IMR-90 (cell line): ENCODE data around the gene DRC7. TPM values are rescaled to one million over a fixed set of nuclear protein-coding genes. Genes with fewer than 3 reads are reported as not detected.

Experiments used
- ATAC-seq: fragments of 200-7000 bp; cut with Tn5 transposase; 2 replicates; pipeline ENCODE4 v1.9.1; 2020; ENCODE audit warnings: low read depth, mild to moderate bottlenecking, moderate library complexity
- BruUV-seq: library from RNA; stranded (reverse); fragments of 400-500 nt; replicated peaks from 2 replicates; lab custom pipeline; 2021; lab: Mats Ljungman, UMichigan
- CTCF ChIA-PET: fragments of 300-600 bp; formaldehyde crosslinking; extraction: SDS; loops from one replicate; lab custom pipeline; 2021; ENCODE audit warnings: antibody characterized with exemption; lab: Yijun Ruan, JAX
- POLR2A ChIA-PET: fragments of 300-600 bp; sonication (Branson Sonifier 250); formaldehyde crosslinking; loops from one replicate; lab custom pipeline; 2022; ENCODE audit warnings: antibody characterized with exemption; ENCODE audit not compliant: unreplicated experiment; lab: Charles Lee
- DNase-seq: peaks from one replicate; pipeline ENCODE4 v3.0.0; 2013
- H2AFZ ChIP-seq: replicated peaks from 2 replicates; pipeline ENCODE3; 2013; ENCODE audit warnings: low read length, mild to moderate bottlenecking; ENCODE audit not compliant: poor library complexity
- H2AK5ac ChIP-seq: 2 replicates; pipeline ENCODE4 v1.6.1; 2013; ENCODE audit warnings: low read depth, low read length, inconsistent platforms
- H2AK9ac ChIP-seq: replicated peaks from 2 replicates; pipeline ENCODE3; 2013; ENCODE audit warnings: mild to moderate bottlenecking, low read depth, low read length, moderate library complexity; ENCODE audit not compliant: poor library complexity
- H2BK120ac ChIP-seq: 2 replicates; pipeline ENCODE4 v1.6.1; 2013; ENCODE audit warnings: low read depth, low read length, inconsistent platforms
- H2BK15ac ChIP-seq: 3 replicates; pipeline ENCODE4 v1.6.1; 2013; ENCODE audit warnings: low read depth, low read length, inconsistent platforms
- H2BK20ac ChIP-seq: 2 replicates; pipeline ENCODE4 v1.6.1; 2013; ENCODE audit warnings: low read depth, mild to moderate bottlenecking, inconsistent platforms, low read length, moderate library complexity
- H2BK5ac ChIP-seq: 2 replicates; pipeline ENCODE4 v1.6.1; 2013; ENCODE audit warnings: mild to moderate bottlenecking, low read depth, low read length, inconsistent platforms; ENCODE audit not compliant: poor library complexity, severe bottlenecking
- H3K14ac ChIP-seq: replicated peaks from 2 replicates; pipeline ENCODE4 v1.6.1; 2013; ENCODE audit warnings: low read depth, low read length, inconsistent platforms
- H3K18ac ChIP-seq: 2 replicates; pipeline ENCODE4 v1.6.1; 2013; ENCODE audit warnings: low read depth, low read length, control low read depth
- H3K23ac ChIP-seq: 2 replicates; pipeline ENCODE4 v1.6.1; 2013; ENCODE audit warnings: low read depth, low read length, inconsistent platforms
- H3K27ac ChIP-seq: 2 replicates; pipeline ENCODE4 v1.5.1; 2013; ENCODE audit warnings: mild to moderate bottlenecking, control low read depth, low read length; ENCODE audit not compliant: insufficient read depth
- H3K27me3 ChIP-seq: 2 replicates; pipeline ENCODE4 v1.6.1; 2013; ENCODE audit warnings: low read length; ENCODE audit not compliant: control insufficient read depth, insufficient read depth
- H3K36me3 ChIP-seq: 2 replicates; pipeline ENCODE4 v1.6.1; 2013; ENCODE audit warnings: low read length, mixed read lengths; ENCODE audit not compliant: control insufficient read depth, insufficient read depth
- H3K4ac ChIP-seq: 2 replicates; pipeline ENCODE4 v1.6.1; 2013; ENCODE audit warnings: low read depth, low read length, inconsistent platforms
- H3K4me1 ChIP-seq: 2 replicates; pipeline ENCODE4 v1.6.1; 2013; ENCODE audit warnings: low read length, mixed read lengths; ENCODE audit not compliant: control insufficient read depth, insufficient read depth
- H3K4me2 ChIP-seq: 2 replicates; pipeline ENCODE4 v1.6.1; 2013; ENCODE audit warnings: low read depth, mild to moderate bottlenecking, control low read depth, low read length, moderate library complexity
- H3K4me3 ChIP-seq: 2 replicates; pipeline ENCODE4 v1.5.1; 2013; ENCODE audit warnings: low read depth, mild to moderate bottlenecking, control low read depth, low read length, moderate library complexity; ENCODE audit not compliant: insufficient read depth
- H3K56ac ChIP-seq: 2 replicates; pipeline ENCODE4 v1.6.1; 2013; ENCODE audit warnings: low read length, inconsistent platforms; ENCODE audit not compliant: insufficient read depth; ENCODE audit errors: extremely low read depth
- H3K79me1 ChIP-seq, 2 experiments: 2 replicates each; pipeline ENCODE4 v1.6.1; 2013; ENCODE audit warnings: low read length in 2 of 2, inconsistent platforms in 1 of 2, low read depth in 1 of 2
- H3K9ac ChIP-seq: 2 replicates; pipeline ENCODE4 v1.6.1; 2013; ENCODE audit warnings: low read depth, low read length, control low read depth
- H3K9me1 ChIP-seq: 2 replicates; pipeline ENCODE4 v1.6.1; 2013; ENCODE audit warnings: low read length, inconsistent platforms; ENCODE audit not compliant: insufficient read depth
- H3K9me3 ChIP-seq: 2 replicates; pipeline ENCODE4 v1.6.1; 2013; ENCODE audit warnings: low read length; ENCODE audit not compliant: control insufficient read depth, insufficient read depth
- H4K20me1 ChIP-seq: 2 replicates; pipeline ENCODE4 v1.6.1; 2013; ENCODE audit warnings: low read length, inconsistent platforms; ENCODE audit not compliant: insufficient read depth
- H4K5ac ChIP-seq: 2 replicates; pipeline ENCODE4 v1.6.1; 2013; ENCODE audit warnings: mild to moderate bottlenecking, low read depth, low read length, control low read depth
- H4K8ac ChIP-seq, 2 experiments: 2 replicates each; pipeline ENCODE4 v1.6.1; 2013; ENCODE audit warnings: low read depth in 2 of 2, low read length in 2 of 2, control low read depth in 1 of 2, inconsistent platforms in 1 of 2
- H4K91ac ChIP-seq: 2 replicates; pipeline ENCODE4 v1.6.1; 2013; ENCODE audit warnings: low read depth, low read length, inconsistent platforms; ENCODE audit not compliant: insufficient read depth
- CEBPB ChIP-seq: IDR thresholded peaks from 2 replicates; pipeline ENCODE4 v1.6.1; 2012; ENCODE audit warnings: low read depth, low read length, improper control_type of control experiment
- CTCF ChIP-seq: conservative IDR thresholded peaks from 2 replicates; pipeline ENCODE4 v1.5.1; 2012; ENCODE audit warnings: mild to moderate bottlenecking, low read depth, low read length, improper control_type of control experiment
- MAZ ChIP-seq: IDR thresholded peaks from 2 replicates; pipeline ENCODE4 v1.6.1; 2012; ENCODE audit warnings: low read depth, mild to moderate bottlenecking, low read length, improper control_type of control experiment, moderate library complexity, borderline replicate concordance
- RFX5 ChIP-seq: IDR thresholded peaks from 2 replicates; pipeline ENCODE4 v1.8.0; 2012; ENCODE audit warnings: low read depth, mild to moderate bottlenecking, low read length, moderate library complexity
- USF2 ChIP-seq: fragments of 150-350 bp; IDR thresholded peaks from 2 replicates; pipeline ENCODE4 v1.6.1; 2017; ENCODE audit warnings: mild to moderate bottlenecking, antibody characterized with exemption, low read length, low read depth
- WGBS, 2 experiments: methylation state at CpG; one replicate each; pipeline versions ENCODE4 v1.1.5 to v1.1.7; 2013; ENCODE audit warnings: missing lambda C conversion rate in 2 of 2; ENCODE audit not compliant: insufficient read length in 1 of 2; ENCODE audit errors: extremely low coverage in 2 of 2; 5-methylcytosine and 5-hydroxymethylcytosine counted together
- dilution Hi-C: fragments of 300-500 bp; cut with HindIII; formaldehyde crosslinking; loops from one replicate; pipeline ENCODE4 v1.14.3; 2018; ENCODE audit warnings: low sequenced_read_pairs; ENCODE audit not compliant: unreplicated experiment
- in situ Hi-C: fragments of 300-500 bp; cut with MboI; formaldehyde crosslinking; loops from 3 replicates; pipeline ENCODE4 v1.14.3; 2019; ENCODE audit warnings: low sequenced_read_pairs, inconsistent platforms, mixed read lengths
- intact Hi-C: fragments of 100-400 bp; cut with micrococcal nuclease; formaldehyde crosslinking; loops from 2 replicates; pipeline ENCODE4 v1.10.0; 2022
- polyA plus RNA-seq, 3 experiments: library from polyadenylated mRNA; depleted of rRNA; stranded (reverse); fragments of >200 nt; gene quantifications; 2 replicates each; pipeline ENCODE4 v1.2.3, GENCODE V29; 2012; ENCODE audit warnings: low replicate concordance in 1 of 3
- total RNA-seq: library from RNA; depleted of rRNA; stranded (reverse); fragments of >200 nt; gene quantifications from 2 replicates; pipeline ENCODE4 v1.2.3, GENCODE V29; 2012

DRC7 gene
- total and polyA plus RNA-seq, 2 of the 4 experiments (the other 2 are of a cell fraction): not detected

GRCh38 chr16:57725151-57725550 is 30.5 kb downstream of the DRC7 start:
- Histone ChIP-seq H3K36me3 (no peaks in the 10 kb centered on the region), H4K5ac (no peak overlapping the region), H3K27ac (no peak overlapping the region), H3K14ac (no peak overlapping the region), H2BK5ac (no peak overlapping the region), H2AK5ac (no peak overlapping the region), H3K4me3 (no peak overlapping the region), H3K56ac (no peak overlapping the region), H3K9ac (no peak overlapping the region), H3K79me1 (no peaks in the 10 kb centered on the region), H3K4ac (no peak overlapping the region), H4K20me1 (no peaks in the 10 kb centered on the region), H4K8ac (no peak overlapping the region), H4K91ac (no peak overlapping the region), H3K9me3 (no peaks in the 10 kb centered on the region), H2AK9ac (no peak overlapping the region), H2BK15ac (no peak overlapping the region), H2BK120ac (no peak overlapping the region), H2AFZ (no peak overlapping the region), H3K18ac (no peak overlapping the region), H3K23ac (no peak overlapping the region), H3K4me2 (no peak overlapping the region), H3K27me3 (peaks cover 8% of the 10 kb centered on the region), H3K9me1 (no peaks in the 10 kb centered on the region), H2BK20ac (no peak overlapping the region), H3K4me1 (no peaks in the 10 kb centered on the region)
- WGBS, 2 experiments: no CpG with 5 or more reads among the region's 5 CpGs
- intact Hi-C loops (no loop called here), in situ Hi-C loops (no loop called here), dilution Hi-C loops (no loop called here)
- BruUV-seq: no TSS peak
- CTCF ChIA-PET: no interaction called here
- no peak for ATAC-seq
- POLR2A ChIA-PET: no interaction called here
- TF ChIP-seq USF2 (no peak), MAZ (no peak), CEBPB (no peak), CTCF (no peak), RFX5 (no peak)
- DNase-seq: no peak
